NCI-H1105 treated with DMSO at 0.1 percent for 48 hours (cell line): ENCODE data around the gene TCP11.

ENCODE experiments used
- DNase-seq: peaks from one replicate; lab custom pipeline; 2025; lab: John Stamatoyannopoulos, UW

The TCP11 gene

GRCh38 chr6:35141007-35141655 is at the start of gene TCP11:
TCP11 (minus strand) TSS chr6:35141339; CDS start chr6:35140870, 469 bp downstream.
- no peak for DNase-seq

DNA sequence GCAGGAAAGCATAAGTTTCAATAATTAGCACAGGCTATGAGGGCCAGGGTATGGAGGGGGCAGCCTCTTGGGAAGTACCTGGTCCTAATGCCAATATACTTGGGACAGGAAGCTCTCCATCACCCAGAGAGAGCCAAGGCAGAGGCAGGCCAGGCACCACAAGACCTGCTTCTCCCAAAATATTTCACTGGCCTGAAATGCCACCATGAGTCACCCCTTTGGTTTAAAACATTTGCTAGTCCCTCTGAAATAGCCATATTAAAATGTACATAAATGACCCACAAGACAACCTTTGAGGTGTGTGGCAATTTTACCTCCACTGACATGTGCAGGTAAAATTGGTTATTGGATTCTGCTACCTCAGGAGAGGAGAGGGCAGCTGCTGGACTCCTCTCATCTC is 49.2 kb upstream of the TCP11 start:
- DNase-seq: no peak

DNA sequence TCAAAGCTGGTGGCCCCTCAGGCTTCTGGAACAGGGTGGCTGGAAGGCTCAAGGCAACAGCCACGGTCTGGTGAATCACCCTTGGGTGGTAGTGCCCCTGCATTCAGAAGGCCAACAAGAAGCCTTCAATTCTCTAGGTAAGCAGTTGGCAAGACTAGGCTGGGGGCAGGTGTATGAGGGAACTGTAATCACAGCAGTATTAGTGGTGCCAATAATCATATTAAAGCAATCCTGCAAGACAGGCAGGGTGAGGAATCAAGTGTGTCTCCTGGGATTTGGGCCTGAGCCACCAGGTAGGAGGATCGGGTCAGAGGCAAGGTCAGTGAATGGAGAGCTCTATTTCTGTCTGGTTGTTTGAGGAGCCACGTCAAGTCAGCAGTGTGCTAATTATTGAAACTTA is 47.7 kb upstream of the TCP11 start:
- no peak for DNase-seq

DNA sequence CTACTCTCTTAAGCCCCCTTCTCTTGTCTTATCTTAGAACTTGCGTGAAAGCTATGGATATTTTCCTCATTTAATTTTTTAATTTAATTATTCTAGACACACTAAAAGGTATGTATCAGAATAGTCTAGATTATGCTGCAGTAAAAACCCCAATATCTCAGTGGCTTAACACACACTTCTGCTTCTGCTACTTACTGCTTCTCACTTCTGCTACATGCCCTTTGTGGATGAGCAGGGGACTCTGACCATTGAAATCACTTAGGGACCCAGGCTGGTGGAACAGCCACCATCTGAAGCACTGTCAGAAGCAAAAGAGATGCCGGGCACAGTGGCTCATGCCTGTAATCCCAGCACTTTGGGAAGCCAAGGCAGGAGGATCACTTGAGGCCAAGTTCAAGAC is 45.4 kb upstream of the TCP11 start:
- no peak for DNase-seq

GRCh38 chr6:35185971-35186370 is 44.8 kb upstream of the TCP11 start:
- no peak for DNase-seq

GRCh38 chr6:35185302-35185681 is 44.2 kb upstream of the TCP11 start:
- no peak for DNase-seq

DNA sequence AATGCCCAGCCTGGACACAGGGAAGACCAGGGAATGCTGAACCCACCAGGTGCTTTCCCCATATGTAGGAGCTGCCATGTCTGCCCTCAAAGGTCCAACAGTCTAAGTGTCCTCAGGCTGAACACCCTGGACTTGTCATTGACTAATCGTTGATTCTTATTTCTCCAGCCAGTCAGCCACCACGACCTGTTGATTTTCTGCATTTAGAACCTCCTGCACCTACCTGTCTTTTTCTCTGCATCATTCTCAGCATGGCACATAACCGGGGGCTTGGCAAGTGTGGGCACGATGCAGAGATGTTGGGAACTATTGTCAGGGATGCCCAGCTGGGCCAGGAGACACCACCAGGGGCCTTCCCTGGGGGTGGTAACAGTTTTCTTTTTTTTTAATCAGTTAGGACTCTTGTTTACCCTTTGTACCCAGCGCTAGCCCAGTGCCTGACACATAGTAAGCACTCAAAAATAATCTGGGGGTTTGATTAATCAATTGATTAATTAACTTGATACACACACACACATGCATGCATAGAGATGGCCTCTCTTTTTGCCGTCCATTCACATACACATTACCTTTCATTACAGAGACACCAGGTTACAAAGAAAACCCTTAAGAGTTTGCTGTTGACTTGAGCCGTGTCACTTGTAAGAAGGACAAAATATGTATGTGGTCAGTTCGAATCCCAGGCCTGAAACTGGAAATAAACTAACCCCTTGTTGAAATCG is 43.6 kb upstream of the TCP11 start:
- DNase-seq: no peak

DNA sequence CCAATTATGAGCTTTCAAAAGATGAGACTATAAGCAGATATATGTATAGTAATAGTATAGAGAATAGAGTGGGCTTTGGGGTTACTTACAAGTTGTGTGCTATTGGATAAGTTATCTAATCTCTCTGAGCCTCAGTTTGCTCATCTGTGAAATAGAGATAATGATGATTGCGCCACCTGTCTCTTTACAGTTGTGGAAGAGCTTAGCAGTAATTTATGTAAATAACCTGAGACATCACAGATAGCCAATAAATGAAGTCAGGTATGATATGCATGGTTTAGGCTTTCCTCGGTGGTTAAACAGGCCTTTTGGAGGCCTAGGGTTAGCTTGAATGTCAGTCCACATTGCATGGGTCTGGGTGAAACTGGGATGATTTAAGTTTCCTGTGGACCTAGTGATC is 42.8 kb upstream of the TCP11 start:
- no peak for DNase-seq

GRCh38 chr6:35183281-35183680 is 42.1 kb upstream of the TCP11 start:
- no peak for DNase-seq

DNA sequence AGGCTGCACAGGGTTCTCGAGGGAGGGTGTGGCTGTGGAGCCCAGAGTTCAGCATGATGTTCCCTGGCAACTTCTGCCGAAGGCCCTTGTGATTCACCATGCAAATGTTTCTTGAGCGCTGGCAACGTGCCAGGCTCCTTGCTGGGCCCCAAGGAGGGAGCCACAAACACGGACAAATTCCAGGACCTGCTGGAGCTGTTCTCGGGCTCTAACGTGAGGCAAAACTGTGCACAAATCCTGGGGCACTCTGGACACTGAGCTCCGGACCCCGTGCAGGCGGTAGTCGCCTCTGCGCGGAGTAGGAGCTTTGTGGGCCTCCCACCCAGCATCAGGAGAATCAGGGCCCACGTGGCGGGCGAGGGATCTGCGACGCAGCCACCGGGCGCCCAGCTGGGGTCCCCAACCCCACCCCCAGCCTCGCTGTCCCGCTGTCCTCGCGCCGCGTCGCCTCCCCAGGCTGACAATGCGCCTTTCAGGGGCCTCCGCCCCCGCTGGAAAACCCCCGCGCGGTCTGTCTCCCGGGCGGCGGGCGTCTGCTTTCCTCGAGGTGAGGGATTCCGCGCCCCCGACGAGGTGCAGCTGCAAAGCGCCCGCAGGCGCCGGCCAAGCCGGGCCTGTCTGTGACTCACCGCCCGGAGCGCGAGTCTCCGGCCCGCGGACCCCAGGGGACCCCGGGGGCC is 40.9 kb upstream of the TCP11 start:
- no peak for DNase-seq

- DNase-seq: no peak
Measured at GRCh38 chr6:35181308-35181932, 40.3 kb upstream of the TCP11 start.

GRCh38 chr6:35179901-35180535 is 38.9 kb upstream of the TCP11 start:
- DNase-seq: no peak

DNA sequence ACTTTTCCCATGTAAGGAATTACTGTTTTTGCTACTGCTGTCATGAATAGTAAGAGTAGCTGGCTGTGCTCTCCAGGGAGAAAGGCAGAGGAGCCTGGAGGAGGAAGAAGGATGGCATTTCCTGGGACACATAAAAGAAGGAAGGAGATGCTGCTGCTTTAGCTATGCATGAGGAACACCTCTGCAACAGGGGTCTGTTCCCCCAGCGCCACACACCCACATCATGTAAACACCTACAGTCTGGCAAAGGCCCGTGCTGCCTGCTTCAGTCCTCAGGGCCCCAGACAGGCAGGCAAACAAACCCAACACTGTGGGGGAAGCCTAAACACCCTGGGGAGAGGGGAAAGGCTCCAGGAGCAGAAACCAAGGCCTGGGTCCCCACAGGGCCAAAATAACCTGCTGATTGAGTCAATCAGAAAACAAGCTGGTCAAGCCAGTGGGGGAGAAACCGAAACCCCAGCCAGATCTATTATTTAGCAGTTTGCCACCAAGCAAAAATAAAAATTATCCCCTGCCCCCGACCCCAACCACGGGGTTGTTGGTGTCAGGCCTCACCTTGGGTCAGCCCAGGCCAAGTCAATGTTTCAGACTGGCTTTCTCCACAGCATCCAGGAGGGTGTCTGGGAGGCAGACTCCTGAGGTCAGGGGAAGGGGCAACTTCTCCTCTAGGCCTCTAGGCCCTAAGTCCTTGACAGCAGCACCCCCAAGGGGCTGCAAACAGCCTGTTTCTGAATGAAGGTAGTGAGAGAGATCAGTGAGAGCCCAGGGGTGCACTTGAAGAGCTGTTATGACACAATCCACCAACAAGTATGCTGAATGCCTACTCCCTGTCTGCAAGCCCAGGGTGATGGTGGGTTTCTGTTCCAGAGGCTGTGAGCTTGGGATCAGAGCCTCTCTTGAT is 38.0 kb upstream of the TCP11 start:
- no peak for DNase-seq

DNA sequence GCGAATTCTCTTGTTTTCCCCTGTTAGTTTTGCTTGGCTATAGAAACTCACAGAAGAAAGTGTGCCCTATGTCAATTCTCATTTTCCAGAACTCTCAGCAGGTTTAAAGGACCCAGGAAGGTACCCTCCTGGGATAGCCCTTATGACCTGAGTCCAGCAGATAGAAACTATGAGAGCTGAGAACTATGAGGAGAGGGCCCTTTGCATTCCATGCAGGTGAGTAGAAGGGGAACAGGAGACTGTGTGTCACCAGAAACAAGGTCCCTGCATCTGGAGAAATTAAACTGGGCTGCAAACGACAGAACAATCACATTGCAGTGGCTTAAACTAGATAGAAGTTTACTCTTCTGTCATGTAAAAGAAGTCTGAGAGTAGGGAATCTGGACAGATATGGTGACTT is 36.9 kb upstream of the TCP11 start:
- DNase-seq: no peak

DNA sequence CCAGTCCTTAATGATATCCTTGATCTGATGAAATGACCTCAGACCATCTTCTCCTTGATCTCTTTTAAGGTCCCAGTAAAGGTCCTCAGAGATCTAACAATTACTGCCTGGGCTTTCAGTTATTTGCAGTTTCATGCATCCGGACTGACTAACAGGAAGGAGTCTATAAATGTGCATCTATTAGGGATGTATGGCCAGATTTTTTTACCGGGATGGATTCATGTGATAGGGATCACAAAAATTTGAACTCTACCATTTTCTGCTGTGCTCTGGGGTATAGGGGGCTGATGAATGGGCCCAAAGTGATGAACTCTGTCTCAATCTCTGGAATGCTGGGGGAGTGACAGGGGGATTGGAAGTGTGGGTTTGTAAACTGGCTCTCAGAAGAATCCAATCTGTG is 36.5 kb upstream of the TCP11 start:
- no peak for DNase-seq

- DNase-seq: no peak
Measured at GRCh38 chr6:35177157-35177556, 36.0 kb upstream of the TCP11 start.

- DNase-seq: no peak
Measured at GRCh38 chr6:35176301-35177024, 35.3 kb upstream of the TCP11 start.

DNA sequence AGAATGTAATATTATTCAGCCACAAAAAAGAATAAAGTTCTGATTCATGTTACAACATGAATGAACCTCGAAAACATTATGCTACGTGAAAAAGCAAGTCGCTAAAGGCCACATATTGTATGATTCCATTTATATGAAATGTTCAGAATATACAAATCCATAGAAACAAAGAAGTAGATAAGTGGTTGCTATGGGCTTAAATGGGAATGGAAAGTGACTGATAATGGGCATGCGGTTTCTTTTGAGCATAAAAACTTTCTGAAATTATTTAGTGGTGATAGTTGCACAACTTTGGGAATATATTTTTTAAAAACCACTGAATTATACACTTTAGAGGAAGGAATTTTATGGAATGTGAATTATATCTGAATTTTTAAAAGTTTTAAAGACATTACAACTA is 33.4 kb upstream of the TCP11 start:
- no peak for DNase-seq

GRCh38 chr6:35174088-35174434 is 32.9 kb upstream of the TCP11 start:
- DNase-seq: no peak

- DNase-seq: no peak
Measured at GRCh38 chr6:35173427-35174087, 32.4 kb upstream of the TCP11 start.
